PFSK-1 (cell line): ENCODE results near the gene TFPI2.

Experiments used
- FOXP2 ChIP-seq: optimal IDR thresholded peaks from 2 replicates; pipeline ENCODE3; 2011; ENCODE audit warnings: borderline replicate concordance, control low read depth, inconsistent platforms; ENCODE audit not compliant: insufficient read depth; ENCODE audit errors: extremely low read length, extremely low read depth
- POLR2AphosphoS5 ChIP-seq: IDR thresholded peaks from 2 replicates; pipeline ENCODE4 v1.6.1; 2012; ENCODE audit warnings: low read depth, mild to moderate bottlenecking, control low read depth, low read length, moderate library complexity
- REST ChIP-seq, 2 experiments: IDR thresholded peaks; 2 replicates each; pipeline versions ENCODE4 v1.6.1 to v1.8.0; 2011 to 2012; ENCODE audit warnings: low read depth in 2 of 2, low read length in 2 of 2, control low read depth in 1 of 2, inconsistent platforms in 1 of 2, mild to moderate bottlenecking in 1 of 2, moderate library complexity in 1 of 2; ENCODE audit not compliant: insufficient read depth in 1 of 2
- SIN3A ChIP-seq: IDR thresholded peaks from 2 replicates; pipeline ENCODE4 v1.6.1; 2012; ENCODE audit warnings: mild to moderate bottlenecking, low read length, moderate library complexity, borderline replicate concordance; ENCODE audit not compliant: insufficient read depth
- TAF1 ChIP-seq: IDR thresholded peaks from 2 replicates; pipeline ENCODE4 v1.6.1; 2012; ENCODE audit warnings: low read length, control low read depth, borderline replicate concordance; ENCODE audit not compliant: insufficient read depth

The TFPI2 gene

GRCh38 chr7:93860261-93860660 lies 30.3 kb downstream of the TFPI2 start:
- TF ChIP-seq FOXP2, result no peak
- no peak for TF ChIP-seq POLR2AphosphoS5
- no peak for TF ChIP-seq SIN3A
- no peak for TF ChIP-seq REST (IDR thresholded peaks at IDR 0.05; ENCODE audit: insufficient read depth in 1 of 2, low read depth in 2 of 2, low read length in 2 of 2)
- TF ChIP-seq TAF1, result no peak

GRCh38 chr7:93858857-93859256 lies 31.7 kb downstream of the TFPI2 start:
- TF ChIP-seq TAF1, result no peak
- no peak for TF ChIP-seq SIN3A
- no peak for TF ChIP-seq FOXP2
- no peak for TF ChIP-seq REST (IDR thresholded peaks at IDR 0.05; ENCODE audit: insufficient read depth in 1 of 2, low read depth in 2 of 2, low read length in 2 of 2)
- TF ChIP-seq POLR2AphosphoS5, result no peak

GRCh38 chr7:93856323-93856722 lies 34.2 kb downstream of the TFPI2 start:
- no peak for TF ChIP-seq TAF1
- no peak for TF ChIP-seq SIN3A
- no peak for TF ChIP-seq FOXP2
- TF ChIP-seq REST (IDR thresholded peaks at IDR 0.05; ENCODE audit: insufficient read depth in 1 of 2, low read depth in 2 of 2, low read length in 2 of 2), result no peak
- no peak for TF ChIP-seq POLR2AphosphoS5

- TF ChIP-seq FOXP2 (no peak), POLR2AphosphoS5 (no peak), TAF1 (no peak), SIN3A (no peak), REST (IDR thresholded peaks at IDR 0.05; ENCODE audit: insufficient read depth in 1 of 2, low read depth in 2 of 2, low read length in 2 of 2) (no peak)
Observed at GRCh38 chr7:93855797-93856196, 34.8 kb downstream of the TFPI2 start.

GRCh38 chr7:93854480-93854879 lies 36.1 kb downstream of the TFPI2 start:
- TF ChIP-seq TAF1 (no peak), REST (IDR thresholded peaks at IDR 0.05; ENCODE audit: insufficient read depth in 1 of 2, low read depth in 2 of 2, low read length in 2 of 2) (no peak), SIN3A (no peak)
